ENCODE results near the gene EPDR1.
"Not testable (repeated sequence)": the region's sequence is repeated elsewhere in the genome, so short reads cannot be mapped to it uniquely, and the experiment has no call there.

The EPDR1 gene

DNA sequence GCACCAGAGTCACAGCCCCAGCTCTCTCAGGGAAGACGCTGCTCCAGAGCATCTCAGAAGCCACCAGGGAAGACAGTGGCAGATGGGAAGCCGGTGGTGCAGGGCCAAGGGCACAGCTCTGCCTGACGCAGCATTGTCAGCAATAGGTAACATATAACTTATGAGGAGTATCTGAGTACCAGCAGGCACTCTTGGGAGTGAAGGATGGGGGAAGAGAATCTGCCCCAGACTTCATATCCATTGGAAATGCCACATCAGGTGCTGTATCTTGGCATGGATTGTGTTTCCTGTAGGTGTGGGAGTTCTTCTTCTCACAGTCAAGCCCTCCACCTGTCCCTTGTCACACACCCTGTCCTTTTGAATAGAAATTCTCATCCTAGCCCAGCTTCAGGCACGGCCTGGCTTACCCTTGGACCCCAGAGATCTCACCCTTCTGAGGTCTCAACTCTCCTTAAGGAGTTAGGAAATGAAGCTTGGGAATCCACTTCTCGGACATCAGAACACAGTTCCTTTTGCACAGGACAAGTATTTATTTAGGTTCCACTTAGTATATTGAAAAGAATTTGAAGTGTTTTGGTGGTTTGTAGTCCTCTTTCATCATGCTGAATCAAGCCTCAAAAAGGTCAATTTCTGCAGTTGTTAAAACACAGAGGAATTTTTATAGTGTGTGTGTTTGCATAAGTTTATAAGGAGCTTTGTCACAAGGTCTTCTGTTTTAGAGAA, 9.9 kb downstream of the EPDR1 start:
- DNase-seq: no peak

DNA sequence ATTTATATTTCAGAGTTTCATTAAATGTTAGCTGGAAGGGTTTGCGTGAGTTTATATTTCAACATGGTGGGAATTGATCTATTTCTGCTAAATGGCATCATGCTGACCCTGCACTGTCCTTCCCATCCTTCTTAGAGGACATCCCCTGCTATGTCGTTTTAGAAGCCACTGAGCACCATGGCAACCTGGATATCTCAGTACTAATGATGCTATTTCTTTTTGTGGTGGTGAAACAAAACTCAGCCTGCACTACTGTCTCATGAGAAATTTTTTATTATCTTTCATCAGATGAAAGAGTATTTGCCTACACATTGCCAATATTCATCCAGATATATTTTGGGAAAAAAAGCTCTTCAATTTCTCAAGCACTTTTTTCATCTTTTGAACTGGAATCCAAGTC, 12.1 kb downstream of the EPDR1 start:
- no peak for DNase-seq

DNA sequence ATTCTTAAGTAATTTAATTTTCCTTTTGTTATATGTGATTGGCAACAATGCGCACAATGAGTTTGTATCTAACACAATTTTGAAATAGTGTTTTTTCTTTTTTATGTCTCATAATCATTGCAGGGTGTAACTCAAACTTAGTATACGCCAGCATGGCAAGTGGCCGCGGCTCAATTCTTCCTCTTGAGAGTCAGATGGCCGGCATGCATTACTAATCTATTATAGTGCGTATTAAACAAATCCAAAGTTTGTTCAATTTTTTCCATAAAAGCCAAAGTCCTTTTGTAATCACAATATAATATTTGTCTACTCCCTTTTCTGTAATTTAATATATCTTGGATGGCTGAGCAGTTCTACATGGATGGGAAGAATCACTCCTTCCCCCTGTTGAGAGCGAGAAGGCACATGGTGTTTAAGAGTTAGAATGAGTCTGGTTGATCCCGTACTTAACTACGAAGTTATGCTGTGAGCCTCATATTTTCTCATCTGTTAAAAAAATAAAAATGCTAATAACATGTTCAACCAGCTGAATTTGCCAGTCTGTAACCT, 12.7 kb downstream of the EPDR1 start:
- DNase-seq: no peak

DNA sequence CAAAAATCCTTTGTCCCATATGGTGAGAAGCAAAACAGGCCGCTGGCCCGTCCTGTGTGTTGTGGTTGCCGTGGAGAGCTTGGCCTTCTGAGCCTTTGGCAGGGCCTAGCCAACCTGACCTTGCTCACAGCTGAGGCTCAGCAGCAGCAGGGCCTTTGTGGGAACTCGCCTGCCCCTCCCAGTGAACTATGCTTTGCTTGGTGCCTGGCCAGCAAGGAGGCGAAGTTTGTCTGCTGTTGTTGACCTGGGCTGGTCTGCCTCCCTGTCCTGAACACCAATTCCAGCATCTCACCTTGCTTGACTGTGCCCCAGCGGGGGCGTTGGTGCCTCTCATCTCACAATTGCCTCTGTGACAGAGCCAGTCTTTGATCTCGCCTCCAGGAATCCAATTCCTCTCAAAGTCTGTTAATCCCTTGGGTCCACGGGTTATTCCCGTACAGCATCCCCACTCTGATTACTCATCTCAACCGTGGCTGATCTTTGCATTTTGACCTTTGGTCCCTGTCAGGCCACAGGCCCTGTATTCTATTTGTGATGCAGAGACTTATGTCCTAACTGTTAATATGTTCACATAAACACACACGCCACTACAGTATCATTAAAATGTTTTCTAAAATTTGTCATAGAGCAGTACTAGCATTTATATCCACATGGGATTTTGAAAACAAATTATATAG, 22.6 kb downstream of the EPDR1 start:
- no peak for DNase-seq

DNA sequence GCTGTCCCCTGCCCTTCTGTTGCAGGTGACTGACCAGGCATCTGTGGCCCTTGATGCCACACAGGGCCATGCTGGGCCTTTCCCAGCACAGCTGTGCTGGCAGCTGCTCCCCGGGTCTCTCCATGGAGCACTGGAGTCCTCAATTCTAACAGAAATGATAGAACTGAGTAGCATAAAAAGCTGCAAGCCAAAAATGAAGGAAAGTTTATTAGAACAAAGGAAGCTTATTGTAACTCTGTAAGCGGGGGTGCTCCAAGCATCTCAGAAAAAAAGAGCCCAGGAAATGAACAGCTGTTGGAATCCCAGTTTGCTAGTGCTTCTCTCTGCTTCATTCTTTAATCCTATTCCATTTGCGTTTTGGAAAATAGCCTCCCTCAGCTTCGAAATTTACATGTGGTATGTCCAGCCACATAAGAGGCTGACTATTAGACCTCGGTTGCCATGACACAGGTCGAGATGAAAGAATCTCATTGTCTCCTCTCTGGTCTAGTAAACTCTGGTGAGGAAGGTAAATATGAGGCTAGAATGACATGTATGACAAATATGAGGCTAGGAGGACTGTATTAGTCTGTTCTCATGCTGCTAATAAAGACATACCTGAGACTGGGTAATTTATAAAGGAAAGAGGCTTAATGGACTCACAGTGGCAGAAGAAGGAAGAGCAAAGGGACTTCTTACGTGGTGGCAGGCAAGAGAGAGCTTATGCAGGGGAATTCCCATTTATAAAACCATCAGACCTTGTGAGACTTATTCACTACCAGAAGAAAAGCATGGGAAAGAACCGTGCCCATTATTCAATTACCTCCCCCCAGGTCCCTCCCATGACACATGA, 23.7 kb downstream of the EPDR1 start:
- no peak for DNase-seq

DNA sequence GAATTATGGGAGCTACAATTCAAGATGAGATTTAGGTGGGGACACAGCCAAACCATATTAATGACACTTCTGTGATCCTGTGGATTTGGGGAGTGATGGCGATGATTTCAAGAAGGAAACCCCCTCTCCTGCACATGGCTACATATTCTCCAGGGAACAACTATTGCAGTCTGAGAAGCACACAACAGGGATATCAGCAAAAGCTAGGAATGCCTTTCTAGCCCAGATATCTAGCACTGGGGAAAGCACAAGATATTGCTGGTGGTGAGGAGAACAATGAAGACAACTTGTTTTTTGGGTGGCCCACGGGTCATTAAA, 24.3 kb downstream of the EPDR1 start:
- no peak for DNase-seq

DNA sequence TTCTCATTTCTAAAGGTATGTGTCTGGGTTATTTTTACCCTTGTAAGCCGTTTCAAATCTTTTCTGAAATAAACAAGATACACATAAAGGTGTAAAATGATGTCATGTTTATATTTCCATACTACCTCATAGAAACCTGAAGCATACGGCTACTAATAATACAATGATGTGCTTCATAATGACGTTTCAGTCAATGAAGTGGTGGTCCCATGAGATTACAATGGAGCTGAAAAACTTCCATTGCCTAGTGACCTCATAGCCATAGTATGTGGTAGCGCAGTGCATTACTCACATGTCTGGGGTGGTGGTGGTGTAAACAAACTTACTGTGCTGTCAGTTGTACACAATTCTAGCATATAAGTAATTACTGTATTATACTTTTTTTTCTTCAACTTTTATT, 24.9 kb downstream of the EPDR1 start:
- no peak for DNase-seq

DNA sequence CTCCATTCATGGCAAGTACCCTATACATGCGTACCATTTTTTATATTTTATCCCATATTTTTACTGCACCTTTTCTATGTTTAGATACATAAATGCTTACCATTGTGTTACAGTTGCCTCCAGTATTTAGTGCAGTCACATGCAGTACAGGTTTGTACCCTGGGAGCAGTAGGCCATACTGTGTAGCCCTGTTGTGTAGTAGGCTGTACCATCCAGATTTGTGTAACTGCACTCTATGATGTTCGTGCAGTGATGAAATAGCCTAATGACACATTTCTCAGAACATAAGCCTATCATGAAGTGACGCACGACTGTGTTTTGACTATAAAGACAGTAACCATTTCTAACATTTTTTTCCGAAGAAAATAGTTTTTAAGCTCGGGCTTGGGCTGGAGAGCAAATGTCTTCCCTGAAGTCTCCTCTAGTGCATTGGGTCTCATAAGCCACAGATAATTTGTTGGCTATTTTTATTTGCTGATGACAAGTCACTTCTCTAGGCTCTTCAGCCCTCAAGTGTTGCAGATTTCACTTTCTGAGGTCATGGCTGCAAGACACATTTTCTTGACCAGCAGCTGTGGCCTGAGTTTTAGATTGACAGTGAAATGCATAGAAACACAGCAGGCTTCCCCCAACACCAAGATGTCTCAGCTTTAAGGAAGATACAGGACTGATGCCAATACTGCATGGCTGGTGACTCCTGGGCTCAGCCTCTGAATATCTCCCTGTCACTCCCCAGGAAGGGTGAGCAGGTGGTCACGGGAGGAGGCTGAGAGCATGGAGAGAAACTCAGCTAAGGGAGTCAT, 26.9 kb downstream of the EPDR1 start:
- DNase-seq: no peak

DNA sequence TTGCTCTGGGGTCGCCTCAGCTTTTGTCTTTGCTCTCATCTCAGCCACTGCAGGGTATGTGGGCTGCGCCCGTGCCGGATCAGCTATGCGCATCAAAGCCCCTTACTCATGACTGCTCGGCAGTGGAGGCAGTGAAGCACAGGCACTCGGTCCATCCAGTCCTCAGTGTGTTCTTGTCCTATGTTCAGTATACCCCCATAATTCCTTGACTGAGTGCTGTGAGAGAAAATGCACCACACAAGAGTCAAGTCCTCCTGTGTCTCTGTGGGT, 27.4 kb downstream of the EPDR1 start:
- no peak for DNase-seq

DNA sequence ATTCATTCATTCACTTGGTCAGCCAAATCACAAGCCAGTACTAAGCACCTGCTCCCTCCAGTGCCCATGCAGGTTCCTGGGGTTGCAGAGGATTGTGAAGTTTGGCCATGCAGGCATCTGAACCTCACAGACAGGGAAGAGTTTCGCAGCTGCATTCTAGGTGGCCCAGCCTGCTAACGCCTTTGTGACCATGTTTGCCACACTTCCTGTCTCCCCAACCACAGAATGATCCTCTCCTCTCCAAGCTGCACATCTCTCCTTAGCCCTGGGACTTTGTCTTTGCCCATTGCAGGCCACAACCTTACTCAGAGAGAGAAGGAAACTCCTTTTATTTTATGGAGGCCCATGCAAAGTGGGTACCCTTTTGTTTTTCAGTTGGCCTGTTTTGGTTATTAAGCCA, 31.8 kb downstream of the EPDR1 start:
- DNase-seq: no peak

DNA sequence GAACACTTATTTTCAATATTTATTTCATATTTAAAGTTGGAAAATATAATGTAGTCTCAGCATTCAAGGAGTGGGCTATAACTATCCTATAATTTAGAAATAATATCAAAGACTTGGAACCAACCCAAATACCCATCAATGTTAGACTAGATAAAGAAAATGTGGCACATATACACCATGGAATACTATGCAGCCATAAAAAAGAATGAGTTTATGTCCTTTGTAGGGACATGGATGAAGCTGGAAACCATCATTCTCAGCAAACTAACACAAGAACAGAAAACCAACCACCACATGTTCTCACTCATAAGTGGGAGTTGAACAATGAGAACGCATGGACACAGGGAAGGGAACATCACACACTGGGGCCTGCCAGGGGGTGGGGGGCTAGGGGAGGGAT, 33.8 kb downstream of the EPDR1 start:
- DNase-seq: not testable (repeated sequence)

DNA sequence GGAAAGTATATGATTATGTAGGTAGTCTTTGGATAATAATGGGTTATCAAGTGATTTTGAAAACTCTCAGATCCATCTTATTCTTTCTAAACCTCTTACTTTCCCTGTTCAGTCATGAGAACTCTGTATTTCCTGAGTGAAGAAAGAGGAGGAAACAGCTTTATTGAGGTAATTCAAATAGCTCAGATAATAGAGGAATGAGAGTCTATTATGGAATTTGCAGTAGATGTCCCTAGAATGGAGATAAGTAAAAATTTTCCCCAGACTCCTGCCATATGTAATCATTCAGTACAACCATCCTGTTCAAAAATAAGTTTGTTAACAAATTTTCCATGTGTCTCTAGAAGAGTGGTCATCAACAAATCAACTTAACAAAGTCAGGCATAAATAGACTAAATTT, 36.4 kb downstream of the EPDR1 start:
- DNase-seq: no peak

DNA sequence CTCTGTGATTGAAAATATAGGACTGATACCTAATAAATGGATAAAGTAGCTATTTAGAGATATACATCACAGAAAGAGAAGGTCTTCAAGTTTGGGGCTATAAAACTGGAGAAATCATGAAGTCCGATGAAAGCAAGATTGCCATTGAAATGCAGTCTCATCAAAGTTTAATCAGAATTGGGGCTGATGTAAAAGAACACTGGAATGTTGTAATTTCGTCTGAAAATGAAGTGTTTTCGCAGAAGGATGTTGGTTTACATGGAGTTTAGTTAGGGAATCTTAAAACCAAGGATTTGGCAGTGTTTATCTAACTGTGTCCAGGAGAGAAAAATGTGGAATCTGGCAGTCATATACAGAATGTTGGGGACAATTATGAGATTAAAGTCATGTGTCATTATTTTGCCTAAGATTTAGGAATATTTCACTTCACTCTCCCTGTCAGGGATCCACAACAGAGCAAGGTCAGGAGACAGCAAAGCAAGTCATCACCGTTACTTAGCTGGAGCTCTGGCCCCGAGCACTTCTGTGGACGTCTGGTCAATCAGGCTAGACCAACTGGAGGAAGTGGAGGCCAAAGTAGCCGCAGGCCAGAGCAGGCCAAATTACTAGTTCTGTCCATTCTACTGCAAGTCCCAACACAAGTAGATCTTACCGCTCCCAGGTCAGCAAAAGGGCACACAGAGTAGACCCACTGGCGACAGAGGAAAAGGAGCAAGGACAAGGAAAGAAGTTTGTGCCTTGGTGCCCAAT, 37.0 kb downstream of the EPDR1 start:
- DNase-seq: no peak

DNA sequence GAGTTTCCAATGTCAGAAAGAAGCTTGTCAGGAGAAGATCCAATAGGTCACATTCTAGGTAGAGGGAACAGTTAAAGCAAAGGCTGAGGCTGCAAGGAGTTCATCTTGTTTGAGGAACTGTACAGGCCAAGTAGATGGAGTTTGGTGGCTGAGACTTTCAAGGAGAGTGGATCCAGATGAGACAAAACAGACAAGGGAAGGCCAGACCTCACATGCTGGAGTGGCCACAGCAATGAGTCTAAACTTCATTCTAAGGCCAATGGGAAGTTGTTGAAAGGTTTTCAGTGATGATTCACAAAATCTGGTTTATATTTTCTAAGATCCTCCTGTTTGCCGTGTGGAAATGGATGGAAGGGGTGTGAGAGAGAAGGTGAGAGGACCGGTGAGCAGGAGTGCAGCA, 40.0 kb downstream of the EPDR1 start:
- no peak for DNase-seq

DNA sequence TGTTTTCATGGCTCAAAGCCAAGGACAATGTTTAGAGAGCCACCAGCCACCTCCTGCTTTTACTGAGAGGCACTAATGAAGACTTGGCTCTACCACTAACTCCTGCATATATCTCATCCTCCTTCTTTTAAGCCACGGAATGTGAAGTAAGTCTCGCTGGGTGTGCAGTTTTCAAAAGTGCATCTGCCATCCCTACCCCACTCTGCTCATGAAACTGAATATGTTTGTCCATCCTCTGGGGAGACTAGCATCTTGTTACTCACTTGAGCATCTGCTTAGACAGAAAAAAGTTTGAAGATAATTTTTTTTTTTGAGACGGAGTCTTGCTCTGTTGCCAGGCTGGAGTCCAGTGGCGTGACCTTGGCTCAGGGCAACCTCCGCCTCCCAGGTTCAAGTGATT, 40.8 kb downstream of the EPDR1 start:
- DNase-seq: no peak

DNA sequence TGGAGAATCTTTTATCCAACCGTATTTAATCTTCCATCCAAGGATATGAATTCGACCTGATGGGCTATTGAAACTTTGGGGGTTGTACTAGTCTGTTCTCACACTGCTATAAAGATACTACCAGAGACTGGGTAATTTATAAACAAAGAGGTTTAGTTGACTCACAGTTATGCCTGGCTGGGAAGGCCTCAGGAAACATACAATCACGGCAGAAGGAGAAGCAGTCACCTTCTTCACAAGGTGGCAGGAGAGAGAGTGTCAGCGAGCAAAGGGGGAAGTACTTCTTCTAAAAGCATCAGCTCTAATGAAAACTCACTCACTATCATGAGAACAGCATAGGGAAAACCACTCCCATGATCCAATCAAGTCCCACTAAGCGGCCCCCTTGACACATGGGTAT, 43.8 kb downstream of the EPDR1 start:
- no peak for DNase-seq

DNA sequence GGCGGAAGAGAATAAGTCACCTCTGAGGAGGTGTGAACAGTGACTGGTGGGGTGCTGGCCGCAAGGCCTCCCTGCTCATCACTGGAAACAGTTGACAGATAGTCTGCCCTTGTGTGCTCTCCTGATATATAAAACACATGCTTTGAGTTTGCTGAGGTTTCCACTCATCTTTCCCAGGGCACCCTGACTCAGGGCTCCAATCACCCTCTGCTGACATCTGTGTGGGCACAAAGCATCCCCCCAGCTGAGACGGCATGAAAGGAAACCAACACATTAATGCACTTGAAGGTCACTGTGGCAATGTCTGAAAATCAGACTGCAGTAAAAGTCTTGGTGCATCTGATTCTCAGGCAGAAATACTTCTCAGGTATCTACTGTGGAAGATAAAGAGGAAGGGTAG, 49.8 kb downstream of the EPDR1 start:
- no peak for DNase-seq

DNA sequence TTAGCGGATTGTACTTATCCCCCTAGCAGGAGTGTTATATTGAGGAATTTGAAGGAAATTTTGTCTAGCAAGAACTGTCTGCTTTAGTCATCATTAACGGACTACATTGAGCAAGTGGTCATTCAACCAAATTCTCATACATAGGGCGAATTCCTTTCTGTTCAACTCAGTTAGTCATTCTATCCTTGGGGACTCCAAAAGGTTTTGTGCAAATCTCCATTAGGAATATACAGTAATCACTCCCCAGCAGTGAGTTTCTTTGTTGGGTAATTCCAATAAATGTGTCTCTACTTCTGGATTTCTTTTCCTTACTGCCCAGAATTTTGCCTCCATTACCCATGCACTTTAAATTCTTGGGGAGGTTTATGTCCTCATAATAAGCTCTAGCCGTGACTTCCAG, 51.1 kb downstream of the EPDR1 start:
- DNase-seq: no peak

DNA sequence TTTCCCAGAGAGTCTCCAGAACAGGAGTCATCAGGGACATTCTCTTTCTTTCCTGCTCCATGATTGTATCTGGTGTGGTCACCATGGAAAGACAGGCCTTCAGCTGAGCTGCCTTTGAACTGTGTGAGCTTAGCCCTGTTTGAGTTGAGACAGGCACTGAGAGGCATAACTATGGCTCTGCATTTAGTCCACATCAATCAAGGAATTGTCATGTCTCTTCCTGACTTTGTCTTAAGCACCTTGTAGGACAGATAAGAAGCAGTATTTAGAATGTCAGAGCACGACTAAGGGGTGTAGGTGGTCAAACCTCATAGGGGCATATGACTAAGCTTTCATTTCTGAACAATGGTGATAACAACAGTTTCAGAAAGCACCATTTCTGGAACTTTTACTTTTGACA, 53.5 kb downstream of the EPDR1 start:
- no peak for DNase-seq

DNA sequence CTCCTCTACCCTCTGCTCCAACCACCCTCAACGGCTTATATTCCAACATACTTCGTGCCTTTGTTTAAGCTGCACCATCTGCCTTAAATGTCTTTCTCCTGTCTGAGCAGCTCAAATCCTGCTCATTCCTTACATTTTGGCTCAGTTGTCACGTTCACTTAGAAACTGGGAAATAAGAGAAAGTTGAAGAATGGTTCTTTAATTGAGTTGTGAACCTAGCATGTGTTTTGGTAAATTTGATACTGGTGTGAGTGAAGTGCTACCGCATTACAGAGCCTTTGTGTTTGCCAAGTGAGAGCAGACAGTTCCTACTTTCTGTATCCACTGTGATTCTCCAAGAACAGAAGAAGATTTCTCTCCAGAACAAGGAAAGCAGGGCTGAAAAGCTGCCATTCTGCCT, 54.3 kb downstream of the EPDR1 start:
- no peak for DNase-seq

DNA sequence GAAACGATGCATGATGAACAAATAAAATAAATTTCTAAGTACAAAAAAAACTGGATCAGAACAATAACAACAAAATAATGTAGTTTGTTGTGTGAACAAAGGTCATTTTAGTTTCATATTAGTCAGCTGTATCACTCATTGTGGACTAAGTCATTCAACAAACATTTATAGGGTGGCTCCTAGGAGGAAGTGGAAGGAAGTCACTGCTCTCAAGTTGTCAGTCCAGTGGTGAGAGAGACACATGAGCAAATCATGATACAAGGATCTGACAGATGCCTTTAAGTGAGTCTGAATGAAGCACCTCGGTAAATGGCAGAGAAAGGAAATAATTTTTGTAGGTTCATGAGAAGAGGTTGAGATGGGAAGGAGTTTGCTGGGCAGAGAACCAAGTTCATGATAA, 56.8 kb downstream of the EPDR1 start:
- DNase-seq: no peak

DNA sequence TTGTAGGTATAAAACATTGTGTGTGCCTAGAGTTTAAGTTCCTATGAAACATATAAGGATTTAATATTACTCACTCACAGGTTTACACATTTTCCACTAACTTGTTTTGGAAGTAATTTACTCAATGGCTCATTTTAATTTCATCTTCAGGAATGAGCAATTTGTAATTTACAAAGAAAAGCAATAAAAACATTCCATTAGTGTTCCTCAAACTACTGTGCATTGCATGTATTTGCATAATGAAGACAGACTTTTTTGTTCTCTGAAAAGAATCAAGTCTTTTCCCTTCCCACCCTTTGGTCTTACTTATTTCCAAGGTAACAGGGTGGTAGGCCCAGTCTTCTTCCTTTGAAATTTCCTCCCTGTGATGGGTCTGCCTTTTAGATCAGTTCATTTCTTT, 61.2 kb downstream of the EPDR1 start:
- no peak for DNase-seq

DNA sequence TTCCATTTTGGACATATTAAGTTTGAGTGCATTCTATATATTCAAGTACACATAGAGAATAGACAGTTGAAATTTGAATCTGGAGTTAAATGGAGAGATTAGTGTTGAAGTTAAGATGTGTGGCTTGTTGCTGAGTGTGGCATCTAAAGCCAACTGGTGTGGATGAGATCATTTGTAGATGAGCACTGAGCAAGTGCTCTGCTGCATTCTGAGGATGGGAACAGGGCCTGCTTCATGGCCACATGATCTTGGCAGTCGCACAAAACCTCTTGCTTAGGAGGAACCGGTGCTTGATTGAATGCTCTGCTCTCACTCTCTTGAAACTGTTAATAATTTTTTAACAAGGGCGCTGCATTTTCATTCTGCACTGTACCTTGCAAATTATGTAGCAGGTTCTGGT, 62.0 kb downstream of the EPDR1 start:
- no peak for DNase-seq
